ENCODE data around the gene LEPR. TPM values are rescaled to one million over a fixed set of nuclear protein-coding genes. Genes with fewer than 3 reads are reported as not detected.

Gene LEPR
- polyA plus RNA-seq, 1 donor = 4.6 TPM

DNA sequence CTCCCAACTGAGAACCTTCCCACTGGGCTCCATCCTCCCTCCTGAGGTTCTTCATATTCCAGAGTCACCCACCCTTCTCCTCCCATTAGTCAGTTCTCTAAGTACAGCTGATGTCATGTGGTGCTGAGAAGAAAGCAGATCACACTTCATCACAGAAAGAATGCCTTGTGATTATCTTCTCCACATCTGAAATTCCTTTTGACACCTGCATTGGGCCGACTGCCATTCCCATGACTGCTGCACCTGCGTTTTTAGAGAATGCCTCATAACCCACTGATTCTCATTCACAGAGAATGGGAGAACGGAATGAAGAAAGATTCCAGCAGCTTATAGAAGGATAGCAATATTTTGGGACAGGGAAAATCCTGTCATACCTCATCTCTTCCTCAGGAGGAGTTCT, 14.3 kb downstream of the LEPR start:
- Histone ChIP-seq H3K27ac (ENCODE audit: low read length) (no peak overlapping the region), H3K27me3 (ENCODE audit: control insufficient read depth, insufficient read depth, low read length) (no peaks in the 10 kb centered on the region), H3K9me3 (ENCODE audit: control insufficient read depth, low read depth, low read length) (no peaks in the 10 kb centered on the region), H3K4me3 (ENCODE audit: low read length) (no peak overlapping the region), H3K36me3 (ENCODE audit: control insufficient read depth, insufficient read depth, low read length) (peaks cover 30% of the 10 kb centered on the region), H3K4me1 (ENCODE audit: control insufficient read depth, insufficient read depth, low read length) (no peaks in the 10 kb centered on the region)
- DNase-seq = no peak
- WGBS (ENCODE audit: insufficient coverage, low lambda C conversion rate) = 100% methylated on average over 1 of the region's 3 CpGs

DNA sequence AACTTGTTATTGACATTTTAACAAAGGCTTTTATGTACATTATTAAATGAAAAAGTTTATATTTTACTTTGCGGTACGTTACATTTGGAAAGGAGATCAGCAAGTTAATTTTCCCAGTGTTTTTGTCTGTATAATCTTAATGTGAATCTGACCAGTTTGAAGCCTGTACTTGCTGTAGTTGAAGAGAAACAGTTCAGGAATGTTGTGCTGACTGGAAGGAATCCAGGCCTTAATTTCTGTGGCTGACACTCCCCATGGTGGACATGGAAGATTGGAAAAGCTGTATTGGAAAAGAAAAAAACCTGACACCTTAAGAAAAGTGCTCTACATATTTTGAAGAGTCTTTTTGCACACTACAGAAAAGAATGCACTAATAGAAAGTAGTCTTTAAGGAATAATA, 15.5 kb downstream of the LEPR start:
- no peaks in the 10 kb centered on the region for H3K4me1 ChIP-seq (ENCODE audit: control insufficient read depth, insufficient read depth, low read length)
- H3K36me3 ChIP-seq (ENCODE audit: control insufficient read depth, insufficient read depth, low read length) = peaks cover 20% of the 10 kb centered on the region
- no peak overlapping the region for H3K4me3 ChIP-seq (ENCODE audit: low read length)
- 100% methylated on average over 2 of the region's 2 CpGs for WGBS (ENCODE audit: insufficient coverage, low lambda C conversion rate)
- no peaks in the 10 kb centered on the region for H3K27me3 ChIP-seq (ENCODE audit: control insufficient read depth, insufficient read depth, low read length)
- no peak for DNase-seq
- no peaks in the 10 kb centered on the region for H3K9me3 ChIP-seq (ENCODE audit: control insufficient read depth, low read depth, low read length)
- no peak overlapping the region for H3K27ac ChIP-seq (ENCODE audit: low read length)

DNA sequence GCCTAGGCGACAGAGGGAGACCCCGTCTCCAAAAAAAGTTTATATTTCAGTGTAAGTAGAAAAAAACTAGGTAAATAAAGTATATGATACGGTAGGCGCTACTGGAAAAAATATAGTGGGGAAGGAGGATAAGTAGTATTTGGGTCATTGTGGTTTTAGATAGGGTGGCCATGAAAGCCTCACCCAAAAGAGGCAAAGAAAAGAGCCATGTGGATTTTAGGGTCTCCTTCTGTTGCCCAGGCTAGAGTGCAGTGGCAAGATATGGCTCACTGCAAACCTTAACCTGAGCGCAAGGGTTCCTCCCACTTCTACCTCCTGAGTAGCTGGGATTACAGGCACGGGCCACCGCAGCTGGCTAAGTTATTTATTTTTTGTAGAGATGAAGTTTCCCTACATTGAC, 17.1 kb downstream of the LEPR start:
- DNase-seq = no peak
- no peak overlapping the region for H3K27ac ChIP-seq (ENCODE audit: low read length)
- no CpG with 5 or more reads among the region's 7 CpGs for WGBS (ENCODE audit: insufficient coverage, low lambda C conversion rate)

DNA sequence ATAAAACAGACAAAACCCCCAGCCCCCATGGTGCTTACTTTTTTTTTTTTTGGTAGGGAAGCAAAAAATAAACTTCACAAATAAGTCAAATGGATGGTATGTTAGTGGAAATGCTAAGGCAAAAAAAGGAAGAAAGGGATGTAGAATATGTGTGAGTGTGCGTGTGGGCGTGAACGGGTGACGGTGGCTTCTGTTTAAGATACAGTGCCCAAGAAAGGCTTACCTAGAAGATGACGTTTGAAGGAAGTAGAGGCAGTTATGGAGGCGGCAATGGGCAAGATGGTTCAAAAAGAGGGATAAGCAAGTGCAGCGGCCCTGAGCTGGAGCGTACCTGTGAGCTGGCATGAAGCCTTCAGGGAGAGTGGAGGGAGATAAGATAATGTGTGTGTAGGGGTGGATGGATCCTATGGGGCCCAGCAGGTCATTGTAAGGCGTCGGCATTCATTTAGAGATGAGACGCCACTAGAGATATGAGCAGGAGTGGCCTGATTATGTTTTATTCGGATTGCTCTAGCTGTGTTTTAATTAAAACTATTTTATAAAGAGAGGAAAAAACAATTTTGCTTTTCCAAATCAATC, 19.9 kb downstream of the LEPR start:
- Histone ChIP-seq H3K36me3 (ENCODE audit: control insufficient read depth, insufficient read depth, low read length) (no peaks in the 10 kb centered on the region), H3K4me3 (ENCODE audit: low read length) (no peak overlapping the region), H3K9me3 (ENCODE audit: control insufficient read depth, low read depth, low read length) (no peaks in the 10 kb centered on the region), H3K27me3 (ENCODE audit: control insufficient read depth, insufficient read depth, low read length) (no peaks in the 10 kb centered on the region), H3K27ac (ENCODE audit: low read length) (no peak overlapping the region), H3K4me1 (ENCODE audit: control insufficient read depth, insufficient read depth, low read length) (no peaks in the 10 kb centered on the region)
- 75% methylated on average over 9 of the region's 12 CpGs for WGBS (ENCODE audit: insufficient coverage, low lambda C conversion rate)
- no peak for DNase-seq

More for the DNA sequence above, 17.1 kb downstream of the LEPR start:
- H3K27me3 ChIP-seq (ENCODE audit: control insufficient read depth, insufficient read depth, low read length) = no peaks in the 10 kb centered on the region
- no peaks in the 10 kb centered on the region for H3K4me1 ChIP-seq (ENCODE audit: control insufficient read depth, insufficient read depth, low read length)
- no peak overlapping the region for H3K4me3 ChIP-seq (ENCODE audit: low read length)
- peaks cover 12% of the 10 kb centered on the region for H3K36me3 ChIP-seq (ENCODE audit: control insufficient read depth, insufficient read depth, low read length)
- no peaks in the 10 kb centered on the region for H3K9me3 ChIP-seq (ENCODE audit: control insufficient read depth, low read depth, low read length)

DNA sequence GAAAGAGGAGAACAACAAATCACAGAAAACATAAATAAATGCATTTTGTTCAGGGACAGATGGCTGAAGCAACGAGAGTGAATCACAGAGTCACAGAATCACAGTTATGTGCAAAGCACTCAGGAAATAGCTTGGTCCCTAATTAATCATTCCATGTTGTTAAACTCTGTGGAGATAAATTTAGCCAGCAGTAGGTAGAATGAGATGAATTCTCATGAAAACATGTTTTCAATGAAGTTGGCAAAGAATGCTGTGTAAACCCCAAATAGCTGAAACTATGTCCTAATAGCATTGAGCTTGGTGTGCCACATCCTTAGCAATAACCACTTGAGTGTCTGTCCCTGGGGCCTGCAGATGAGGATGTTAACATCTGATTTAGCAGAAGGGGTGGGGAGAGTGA, 20.4 kb downstream of the LEPR start:
- Histone ChIP-seq H3K27ac (ENCODE audit: low read length) (no peak overlapping the region), H3K36me3 (ENCODE audit: control insufficient read depth, insufficient read depth, low read length) (no peaks in the 10 kb centered on the region), H3K4me3 (ENCODE audit: low read length) (no peak overlapping the region), H3K4me1 (ENCODE audit: control insufficient read depth, insufficient read depth, low read length) (no peaks in the 10 kb centered on the region), H3K27me3 (ENCODE audit: control insufficient read depth, insufficient read depth, low read length) (no peaks in the 10 kb centered on the region), H3K9me3 (ENCODE audit: control insufficient read depth, low read depth, low read length) (no peaks in the 10 kb centered on the region)
- DNase-seq = no peak
- WGBS (ENCODE audit: insufficient coverage, low lambda C conversion rate) = 71% methylated on average over 1 of the region's 1 CpG

DNA sequence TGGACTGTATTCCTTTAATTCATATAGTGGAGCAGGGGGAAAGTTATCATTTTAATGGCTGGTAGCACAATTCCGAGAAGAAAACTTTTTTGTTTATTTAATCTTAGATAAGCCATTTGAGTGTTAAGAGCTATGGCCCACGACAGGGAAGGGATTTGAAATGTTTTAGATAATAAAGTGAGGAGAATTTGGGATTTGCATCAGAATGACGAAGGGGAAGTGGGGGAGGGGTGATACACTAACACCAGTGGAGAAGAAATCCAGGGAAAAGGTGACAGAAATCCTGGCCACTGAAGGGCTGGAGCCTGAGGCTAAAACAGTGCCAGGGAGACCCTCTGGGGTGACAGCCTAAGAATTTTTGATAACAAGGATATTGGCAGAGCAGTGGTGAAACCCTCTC, 21.0 kb downstream of the LEPR start:
- H3K27ac ChIP-seq (ENCODE audit: low read length) = no peak overlapping the region

DNA sequence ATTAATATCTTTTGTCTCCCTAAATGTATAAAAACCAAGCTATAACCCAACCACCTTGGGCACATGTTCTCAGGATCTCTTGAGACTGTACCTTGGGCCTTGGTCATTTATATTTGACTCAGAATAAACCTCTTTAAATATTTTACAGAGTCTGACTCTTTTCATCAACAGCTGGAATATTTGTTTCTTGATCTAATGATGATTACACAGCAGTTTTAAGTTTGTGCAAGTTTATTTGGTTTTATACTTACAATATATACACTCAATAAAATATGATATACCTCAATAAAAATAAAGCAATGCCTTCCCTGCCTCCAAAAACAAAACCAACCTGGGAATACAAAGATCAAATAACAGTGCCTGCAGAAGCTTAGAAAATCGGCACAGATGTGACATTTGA, 22.0 kb downstream of the LEPR start:
- no peaks in the 10 kb centered on the region for H3K36me3 ChIP-seq (ENCODE audit: control insufficient read depth, insufficient read depth, low read length)
- H3K4me3 ChIP-seq (ENCODE audit: low read length) = no peak overlapping the region
- H3K27ac ChIP-seq (ENCODE audit: low read length) = no peak overlapping the region
- H3K27me3 ChIP-seq (ENCODE audit: control insufficient read depth, insufficient read depth, low read length) = no peaks in the 10 kb centered on the region
- WGBS (ENCODE audit: insufficient coverage, low lambda C conversion rate) = 100% methylated on average over 1 of the region's 1 CpG
- H3K4me1 ChIP-seq (ENCODE audit: control insufficient read depth, insufficient read depth, low read length) = no peaks in the 10 kb centered on the region
- H3K9me3 ChIP-seq (ENCODE audit: control insufficient read depth, low read depth, low read length) = no peaks in the 10 kb centered on the region
- no peak for DNase-seq

More for the DNA sequence above, 21.0 kb downstream of the LEPR start:
- Histone ChIP-seq H3K36me3 (ENCODE audit: control insufficient read depth, insufficient read depth, low read length) (no peaks in the 10 kb centered on the region), H3K4me1 (ENCODE audit: control insufficient read depth, insufficient read depth, low read length) (no peaks in the 10 kb centered on the region), H3K9me3 (ENCODE audit: control insufficient read depth, low read depth, low read length) (no peaks in the 10 kb centered on the region), H3K27me3 (ENCODE audit: control insufficient read depth, insufficient read depth, low read length) (no peaks in the 10 kb centered on the region), H3K4me3 (ENCODE audit: low read length) (no peak overlapping the region)
- no peak for DNase-seq
- 20% methylated on average over 3 of the region's 3 CpGs for WGBS (ENCODE audit: insufficient coverage, low lambda C conversion rate)

DNA sequence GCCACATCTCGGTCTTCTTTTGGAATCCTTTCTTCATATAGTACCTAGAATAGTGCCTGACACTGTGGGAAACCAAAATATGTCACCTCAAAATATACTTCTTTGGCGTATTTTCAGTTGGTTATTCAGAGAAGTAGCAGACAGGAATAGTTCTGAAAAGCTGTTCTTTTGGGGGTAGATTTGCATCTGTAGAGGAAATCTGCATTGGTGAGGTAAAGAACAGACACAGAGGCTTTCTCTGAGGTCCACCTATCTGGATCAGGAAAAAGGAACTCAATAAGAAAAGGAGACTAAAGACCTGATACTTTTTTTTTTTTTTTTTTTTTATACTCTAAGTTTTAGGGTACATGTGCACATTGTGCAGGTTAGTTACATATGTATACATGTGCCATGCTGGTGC, 23.2 kb downstream of the LEPR start:
- 100% methylated on average over 1 of the region's 2 CpGs for WGBS (ENCODE audit: insufficient coverage, low lambda C conversion rate)
- no peaks in the 10 kb centered on the region for H3K36me3 ChIP-seq (ENCODE audit: control insufficient read depth, insufficient read depth, low read length)
- H3K27ac ChIP-seq (ENCODE audit: low read length) = no peak overlapping the region
- H3K4me1 ChIP-seq (ENCODE audit: control insufficient read depth, insufficient read depth, low read length) = no peaks in the 10 kb centered on the region
- H3K4me3 ChIP-seq (ENCODE audit: low read length) = no peak overlapping the region
- H3K27me3 ChIP-seq (ENCODE audit: control insufficient read depth, insufficient read depth, low read length) = no peaks in the 10 kb centered on the region
- no peak for DNase-seq
- H3K9me3 ChIP-seq (ENCODE audit: control insufficient read depth, low read depth, low read length) = no peaks in the 10 kb centered on the region

DNA sequence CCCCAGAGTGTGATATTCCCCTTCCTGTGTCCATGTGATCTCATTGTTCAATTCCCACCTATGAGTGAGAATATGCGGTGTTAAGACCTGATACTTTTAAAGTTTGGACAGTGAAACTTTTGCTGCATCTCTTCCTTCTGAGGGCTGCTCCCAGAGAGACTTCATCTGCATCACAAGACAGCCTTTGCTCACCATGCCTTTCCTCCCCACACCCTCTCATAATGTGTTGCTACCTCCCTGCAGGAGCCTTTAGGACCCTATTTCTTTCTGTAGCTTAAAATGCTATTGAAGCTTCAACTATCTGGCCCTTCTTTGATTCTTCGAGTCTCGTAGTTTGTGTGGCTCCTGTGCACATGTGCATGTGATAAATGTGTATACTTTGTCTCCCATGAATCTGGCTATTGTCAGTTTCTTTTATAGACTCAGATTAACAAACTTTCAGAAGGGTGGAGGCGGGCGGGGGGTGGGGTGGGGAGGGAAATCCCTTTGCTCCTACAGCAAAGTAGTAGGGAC, 23.7 kb downstream of the LEPR start:
- WGBS (ENCODE audit: insufficient coverage, low lambda C conversion rate) = 60% methylated on average over 1 of the region's 5 CpGs
- no peak for DNase-seq
- H3K4me3 ChIP-seq (ENCODE audit: low read length) = no peak overlapping the region

DNA sequence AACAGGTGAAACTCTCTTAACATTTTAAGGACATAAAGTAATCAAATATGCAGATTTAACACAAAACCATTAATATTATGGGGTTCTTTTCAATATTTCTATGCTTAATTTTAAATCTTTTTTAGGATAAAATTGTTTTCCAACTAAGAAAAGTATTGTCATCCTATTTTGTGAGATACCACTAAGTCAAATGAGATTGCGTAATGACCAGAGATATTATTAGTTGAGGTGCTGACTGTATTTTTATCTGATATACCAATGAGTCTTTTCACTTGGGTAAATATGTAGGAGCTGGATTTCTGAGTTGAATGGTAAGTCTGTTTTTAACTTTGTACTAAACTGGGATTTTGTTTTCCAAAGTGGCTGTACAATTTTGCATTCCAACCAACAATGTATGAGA, 25.4 kb downstream of the LEPR start:
- Histone ChIP-seq H3K9me3 (ENCODE audit: control insufficient read depth, low read depth, low read length) (no peaks in the 10 kb centered on the region), H3K4me1 (ENCODE audit: control insufficient read depth, insufficient read depth, low read length) (no peaks in the 10 kb centered on the region), H3K27me3 (ENCODE audit: control insufficient read depth, insufficient read depth, low read length) (no peaks in the 10 kb centered on the region), H3K36me3 (ENCODE audit: control insufficient read depth, insufficient read depth, low read length) (no peaks in the 10 kb centered on the region), H3K27ac (ENCODE audit: low read length) (no peak overlapping the region), H3K4me3 (ENCODE audit: low read length) (no peak overlapping the region)
- DNase-seq = no peak
- WGBS (ENCODE audit: insufficient coverage, low lambda C conversion rate) = no CpG with 5 or more reads among the region's 1 CpG

More for the DNA sequence above, 23.7 kb downstream of the LEPR start:
- H3K36me3 ChIP-seq (ENCODE audit: control insufficient read depth, insufficient read depth, low read length) = no peaks in the 10 kb centered on the region
- no peaks in the 10 kb centered on the region for H3K27me3 ChIP-seq (ENCODE audit: control insufficient read depth, insufficient read depth, low read length)
- H3K4me1 ChIP-seq (ENCODE audit: control insufficient read depth, insufficient read depth, low read length) = no peaks in the 10 kb centered on the region
- H3K27ac ChIP-seq (ENCODE audit: low read length) = no peak overlapping the region
- H3K9me3 ChIP-seq (ENCODE audit: control insufficient read depth, low read depth, low read length) = no peaks in the 10 kb centered on the region

DNA sequence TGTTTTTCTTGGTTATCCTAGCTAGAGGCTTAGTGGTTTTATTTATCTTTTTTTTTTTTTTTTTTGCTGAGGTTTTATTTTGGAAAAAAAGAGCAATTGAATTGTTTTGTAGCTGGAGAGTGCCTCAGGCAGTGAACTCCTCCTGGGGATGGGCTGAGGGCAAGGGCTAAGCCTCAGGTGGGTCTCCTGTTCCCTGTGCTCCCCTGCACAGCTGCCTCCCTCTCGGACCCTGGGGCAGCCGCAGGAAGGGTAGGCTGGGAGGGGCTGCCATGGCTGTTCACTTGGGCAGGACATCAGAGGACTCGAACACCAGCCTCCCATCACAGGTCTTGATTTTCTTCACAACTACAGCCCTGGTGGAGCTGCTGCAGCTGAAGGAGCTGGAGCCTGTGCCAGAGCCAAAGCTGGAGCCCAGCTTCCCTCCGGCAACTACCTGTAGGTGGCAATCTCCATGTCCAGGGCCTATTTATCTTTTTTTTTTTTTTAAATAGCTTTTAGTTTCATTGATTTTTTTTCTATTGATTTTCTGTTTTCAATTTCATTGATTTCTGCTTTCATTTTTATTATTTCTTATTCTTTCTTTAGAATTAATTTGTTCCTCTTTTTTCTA, 28.9 kb downstream of the LEPR start:
- whole genome bisulfite sequencing (ENCODE audit: insufficient coverage, low lambda C conversion rate) = no CpG with 5 or more reads among the region's 4 CpGs
- H3K4me1 ChIP-seq (ENCODE audit: control insufficient read depth, insufficient read depth, low read length) = no peaks in the 10 kb centered on the region
- no peak overlapping the region for H3K4me3 ChIP-seq (ENCODE audit: low read length)
- no peak overlapping the region for H3K27ac ChIP-seq (ENCODE audit: low read length)
- no peaks in the 10 kb centered on the region for H3K9me3 ChIP-seq (ENCODE audit: control insufficient read depth, low read depth, low read length)
- H3K36me3 ChIP-seq (ENCODE audit: control insufficient read depth, insufficient read depth, low read length) = no peaks in the 10 kb centered on the region
- H3K27me3 ChIP-seq (ENCODE audit: control insufficient read depth, insufficient read depth, low read length) = no peaks in the 10 kb centered on the region
- no peak for DNase-seq

Measured in large intestine (tissue), 3 donors.